Heart left ventricle (tissue), 16 donors: ENCODE data around the gene AGK. TPM values are rescaled to one million over a fixed set of nuclear protein-coding genes. Genes with fewer than 3 reads are reported as not detected.

Experiments used
- ATAC-seq, 4 donors: fragments of 200-7000 bp; cut with Tn5 transposase; one replicate each; pipeline ENCODE4 v1.9.1; 2020 to 2022; ENCODE audit warnings: moderate library complexity in 4 of 4, mild to moderate bottlenecking in 3 of 4, moderate number of reproducible peaks in 1 of 4
- DNase-seq, 5 donors: peaks; one replicate each; pipeline ENCODE4 v3.0.0-alpha.2; 2020
- H3K27ac ChIP-seq, 12 donors: fragments of 200-600 bp; sonication (generic) in 4 of 12; one replicate each; pipeline versions ENCODE4 v1.5.0 to v1.8.0; 2016 to 2022; ENCODE audit warnings: mild to moderate bottlenecking in 2 of 12
- H3K27me3 ChIP-seq, 9 donors: fragments of 200-600 bp; sonication (generic) in 2 of 9; one replicate each; pipeline versions ENCODE4 v1.5.1 to v1.8.0; 2016 to 2022; ENCODE audit warnings: mild to moderate bottlenecking in 3 of 9
- H3K36me3 ChIP-seq, 9 donors: fragments of 200-600 bp; sonication (generic) in 2 of 9; one replicate each; pipeline versions ENCODE4 v1.5.0 to v1.8.0; 2018 to 2022; ENCODE audit warnings: mild to moderate bottlenecking in 2 of 9
- H3K4me1 ChIP-seq, 12 donors: fragments of 200-600 bp; sonication (generic) in 4 of 12; one replicate each; pipeline versions ENCODE4 v1.5.0 to v1.8.0; 2016 to 2022; ENCODE audit warnings: mild to moderate bottlenecking in 3 of 12
- H3K4me3 ChIP-seq, 12 donors: fragments of 200-600 bp; sonication (generic) in 4 of 12; one replicate each; pipeline versions ENCODE4 v1.5.0 to v1.8.0; 2017 to 2022; ENCODE audit warnings: mild to moderate bottlenecking in 9 of 12, moderate library complexity in 4 of 12
- H3K9me3 ChIP-seq, 12 donors: fragments of 200-600 bp; sonication (generic) in 4 of 12; one replicate each; pipeline versions ENCODE4 v1.5.0 to v1.8.0; 2016 to 2022; ENCODE audit warnings: mild to moderate bottlenecking in 1 of 12
- CTCF ChIP-seq, 12 donors: fragments of 200-600 bp; sonication (generic) in 4 of 12; IDR thresholded peaks; one replicate each; pipeline versions ENCODE4 v1.5.0 to v1.8.0; 2018 to 2022; ENCODE audit warnings: antibody characterized with exemption in 12 of 12, mild to moderate bottlenecking in 5 of 12
- POLR2A ChIP-seq, 2 donors: fragments of 450-650 bp; IDR thresholded peaks; one replicate each; pipeline ENCODE4 v1.6.1; 2017; ENCODE audit warnings: antibody characterized with exemption in 2 of 2, mild to moderate bottlenecking in 2 of 2, moderate library complexity in 2 of 2
- WGBS, 4 donors: extraction: QIAGEN DNeasy Blood & Tissue Kit in 2 of 4; methylation state at CpG; one replicate each; pipeline versions ENCODE4 v1.1.5 to v1.1.7; 2013 to 2018; 5-methylcytosine and 5-hydroxymethylcytosine counted together
- intact Hi-C, 10 donors: fragments of 100-400 bp; cut with DNase I; formaldehyde crosslinking; loops; one replicate each; pipeline versions ENCODE4 v1.11.1 to v1.14.2; 2022
- polyA plus RNA-seq, 2 donors: library from polyadenylated mRNA; stranded (reverse); fragments of 200-250 nt; gene quantifications; one replicate each; pipeline ENCODE4 v1.2.3, GENCODE V29; 2013
- total RNA-seq, 9 donors: library from RNA; depleted of rRNA in 2 of 9; stranded (reverse); fragments of >200 nt in 2 of 9; fragmentation: NEBNext Ultra II Directional in 3 of 9; extraction: Animal tissue kit (Norgen Biotek cat#: 25700) in 3 of 9; gene quantifications; one replicate each; pipeline versions ENCODE4 v1.1.0 to v1.2.4, GENCODE V29; 2016 to 2023
- donor health status: ischemic (EF 13 %, LVEDD 7.1; RV severe dilation, severe dysfunction).
- donor health status: healthy with polysubstance abuse.
- donor health status: DM: no; HTN: yes; CAD: no.
- donor health status: DM: no; HTN: no; CAD: no.
- donor health status: ischemic (EF 25% LVEDD 6.9; RV normal size, moderate dysfunction).
- donor health status: ischemic (EF 25% LVEDD 5.7; RV mildly dilated, moderate dysfunction).
- donor health status: healthy.
- donor health status: DM: yes; HTN: yes; CAD: no.
- donor health status: ischemic (EF 35%, LVEDD 5.7; RV mildly dilated, moderate dysfunction).
- donor health status: nonischemic (EF 11% LVEDD 7.7; RV severe dilation, severe dysfunction).
- donor health status: DM: yes; HTN: yes; CAD: no.
- donor health status: PGD.
- donor health status: ischemic (EF 29% LVEDD 5.4; RV normal size, mild dysfunction).
- donor health status: nonischemic (EF 23%, LVEDD 6.1; RV moderate dilation, normal function).

AGK gene
- total and polyA plus RNA-seq, 11 donors: 21.4 to 49.8 (median 37.9) TPM

GRCh38 chr7:141660259-141660658 lies 109.0 kb downstream of the AGK start:
- ATAC-seq: peak in 3 of 4 donors; percentile 39 to 74 (median 62)
- 82 to 83% (median 82%) methylated on average over 4 of the region's 4 CpGs for WGBS, 4 donors
- Histone ChIP-seq H3K4me1 (peaks cover 0 to 43% (median 0%) of the 10 kb centered on the region in 12 donors), H3K36me3 (peaks cover 0 to 98% (median 61%) of the 10 kb centered on the region in 9 donors), H3K27me3 (no peaks in the 10 kb centered on the region), H3K4me3 (no peak overlapping the region), H3K27ac (peak overlapping the region in 1 of 12 donors; percentile 85), H3K9me3 (no peaks in the 10 kb centered on the region)
- intact Hi-C loops: loop anchor here in 2 of 10 donors (5.0 to 10.0 kb wide), 2 partner anchors 37 to 75 kb away; partner anchors contain the start of gene SSBP1 (in 1 of the 2)
- DNase-seq: peak in 1 of 5 donors; percentile 44
- TF ChIP-seq POLR2A (IDR thresholded peaks at IDR 0.05) (no peak), CTCF (IDR thresholded peaks at IDR 0.05) (no peak)

GRCh38 chr7:141663081-141663849 lies 112.1 kb downstream of the AGK start:
- H3K27ac ChIP-seq: peak overlapping the region in 2 of 12 donors; percentile 30 to 85
- DNase-seq (no peak), ATAC-seq (peak in 2 of 4 donors; percentile 38 to 39)
- H3K4me3 ChIP-seq: no peak overlapping the region
- peaks cover 0 to 43% (median 0%) of the 10 kb centered on the region in 12 donors for H3K4me1 ChIP-seq
- peaks cover 0 to 89% (median 61%) of the 10 kb centered on the region in 9 donors for H3K36me3 ChIP-seq
- intact Hi-C loops: loop anchor here in 2 of 10 donors (5.0 to 10.0 kb wide), 2 partner anchors 34 to 72 kb away; partner anchors contain the start of gene SSBP1 (in 1 of the 2)
- no peaks in the 10 kb centered on the region for H3K9me3 ChIP-seq
- TF ChIP-seq CTCF (IDR thresholded peaks at IDR 0.05) (no peak), POLR2A (IDR thresholded peaks at IDR 0.05) (no peak)
- H3K27me3 ChIP-seq: no peaks in the 10 kb centered on the region
- WGBS, 4 donors: 56 to 63% (median 60%) methylated on average over 6 of the region's 6 CpGs

- DNase-seq (no peak), ATAC-seq (no peak)
- peaks cover 0 to 80% (median 57%) of the 10 kb centered on the region in 9 donors for H3K36me3 ChIP-seq
- TF ChIP-seq POLR2A (IDR thresholded peaks at IDR 0.05): no peak
- TF ChIP-seq CTCF (IDR thresholded peaks at IDR 0.05): no peak
- no peaks in the 10 kb centered on the region for H3K9me3 ChIP-seq
- no peak overlapping the region for H3K27ac ChIP-seq
- no peak overlapping the region for H3K4me3 ChIP-seq
- intact Hi-C loops: loop anchor here in 2 of 10 donors (5.0 to 10.0 kb wide), 2 partner anchors 33 to 70 kb away; partner anchors contain the start of gene SSBP1 (in 1 of the 2)
- peaks cover 0 to 42% (median 0%) of the 10 kb centered on the region in 12 donors for H3K4me1 ChIP-seq
- no peaks in the 10 kb centered on the region for H3K27me3 ChIP-seq
- 90 to 96% (median 95%) methylated on average over 4 to 6 of the region's 6 CpGs for WGBS, 4 donors
Measured at GRCh38 chr7:141664450-141664849, 113.2 kb downstream of the AGK start.
